SK-N-SH treated with all-trans-retinoic acid at 6 μM for 48 hours (cell line): Measurements from ENCODE around the gene SLC2A13.

Experiments
- ZFP30 ChIP-seq: fragments of 450-650 bp; formaldehyde crosslinking; IDR thresholded peaks from 2 replicates; pipeline ENCODE4 v1.5.0; 2022; ENCODE audit warnings: mild to moderate bottlenecking, moderate library complexity
- ZNF70 ChIP-seq: fragments of 450-650 bp; formaldehyde crosslinking; IDR thresholded peaks from 2 replicates; pipeline ENCODE4 v1.5.0; 2020; ENCODE audit warnings: mild to moderate bottlenecking, moderate library complexity

GRCh38 chr12:39755478-39755877 is 350.4 kb downstream of the SLC2A13 start:
- TF ChIP-seq ZFP30 (CRISPR knock-in tag): no peak
- TF ChIP-seq ZNF70 (CRISPR knock-in tag): no peak
